ENCODE data around the gene PHLDB2. TPM values are rescaled to one million over a fixed set of nuclear protein-coding genes. Genes with fewer than 3 reads are reported as not detected.
A peak's percentile ranks its signal among the peaks of the same experiment; 100 is the strongest.

Gene PHLDB2
- total and polyA plus RNA-seq, 8 donors, result 10.6 to 149 (median 29.0) TPM

- Histone ChIP-seq H3K36me3 (peaks cover 0 to 3% (median 0%) of the 10 kb centered on the region in 4 donors), H3K9me3 (no peaks in the 10 kb centered on the region), H3K4me3 (no peak overlapping the region), H3K27ac (no peak overlapping the region), H3K27me3 (no peaks in the 10 kb centered on the region), H3K4me1 (peaks cover 7 to 32% (median 23%) of the 10 kb centered on the region in 4 donors)
- no peak for DNase-seq
- WGBS, 5 donors, result 66 to 87% (median 78%) methylated on average over 2 of the region's 2 CpGs
- intact Hi-C loops (cut with DNase I; ENCODE audit: low total_unique reads), result no loop called here
- no peak for TF ChIP-seq CTCF (IDR thresholded peaks at IDR 0.05)
- no peak for TF ChIP-seq EP300 (IDR thresholded peaks at IDR 0.05)
- no peak for TF ChIP-seq POLR2A (IDR thresholded peaks at IDR 0.05)
- no peak for TF ChIP-seq POLR2AphosphoS5 (IDR thresholded peaks at IDR 0.05)
These were observed 47.6 kb downstream of the PHLDB2 start for GRCh38 chr3:111906656-111907055.

DNA sequence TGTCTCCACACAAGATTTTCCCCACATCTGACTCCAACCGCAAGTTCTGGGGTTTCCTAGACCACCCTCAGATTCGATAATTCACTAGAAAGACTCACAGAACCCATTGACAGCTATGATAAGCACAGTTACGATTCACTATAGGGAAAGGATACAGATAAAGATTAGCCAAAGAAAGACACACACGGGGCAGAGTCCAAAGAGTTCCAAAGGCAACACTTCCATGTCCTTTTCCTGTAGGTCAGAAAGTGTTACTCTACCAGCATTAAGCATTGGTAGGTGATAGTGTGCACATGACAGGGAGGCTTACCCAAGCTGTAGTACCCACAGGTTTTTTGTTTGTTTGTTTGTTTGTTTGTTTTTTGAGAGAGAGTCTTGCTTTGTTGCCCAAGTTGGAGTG, 48.1 kb downstream of the PHLDB2 start:
- no peak overlapping the region for H3K27ac ChIP-seq
- no peaks in the 10 kb centered on the region for H3K27me3 ChIP-seq
- peaks cover 7 to 35% (median 26%) of the 10 kb centered on the region in 4 donors for H3K4me1 ChIP-seq
- no peak for DNase-seq
- 76 to 82% (median 81%) methylated on average over 4 of the region's 4 CpGs for WGBS, 5 donors
- H3K36me3 ChIP-seq, result peaks cover 0 to 3% (median 0%) of the 10 kb centered on the region in 4 donors
- H3K9me3 ChIP-seq, result no peaks in the 10 kb centered on the region
- H3K4me3 ChIP-seq, result no peak overlapping the region
- intact Hi-C loops (cut with DNase I; ENCODE audit: low total_unique reads), result no loop called here
- TF ChIP-seq EP300 (IDR thresholded peaks at IDR 0.05) (no peak), POLR2AphosphoS5 (IDR thresholded peaks at IDR 0.05) (no peak), POLR2A (IDR thresholded peaks at IDR 0.05) (no peak), CTCF (IDR thresholded peaks at IDR 0.05) (no peak)

- Histone ChIP-seq H3K27ac (peak overlapping the region in 2 of 5 donors; percentile 15 to 24), H3K9me3 (no peaks in the 10 kb centered on the region), H3K4me3 (no peak overlapping the region), H3K27me3 (no peaks in the 10 kb centered on the region), H3K4me1 (peaks cover 7 to 38% (median 16%) of the 10 kb centered on the region in 4 donors), H3K36me3 (peaks cover 0 to 24% (median 18%) of the 10 kb centered on the region in 4 donors)
- DNase-seq, result no peak
- no peak for TF ChIP-seq CTCF (IDR thresholded peaks at IDR 0.05)
- no peak for TF ChIP-seq POLR2AphosphoS5 (IDR thresholded peaks at IDR 0.05)
- TF ChIP-seq POLR2A (IDR thresholded peaks at IDR 0.05), result no peak
- TF ChIP-seq EP300 (IDR thresholded peaks at IDR 0.05), result no peak
- 4 to 12% (median 10%) methylated on average over 2 of the region's 2 CpGs for WGBS, 5 donors
- intact Hi-C loops (cut with DNase I; ENCODE audit: low total_unique reads), result no loop called here
These were observed 51.7 kb downstream of the PHLDB2 start for GRCh38 chr3:111910806-111911205.

- no peak for DNase-seq
- TF ChIP-seq EP300 (IDR thresholded peaks at IDR 0.05) (no peak), POLR2AphosphoS5 (IDR thresholded peaks at IDR 0.05) (no peak), POLR2A (IDR thresholded peaks at IDR 0.05) (no peak), CTCF (IDR thresholded peaks at IDR 0.05) (no peak)
- no peaks in the 10 kb centered on the region for H3K27me3 ChIP-seq
- intact Hi-C loops (cut with DNase I; ENCODE audit: low total_unique reads), result no loop called here
- no peak overlapping the region for H3K4me3 ChIP-seq
- peaks cover 7 to 41% (median 20%) of the 10 kb centered on the region in 4 donors for H3K4me1 ChIP-seq
- WGBS, 5 donors, result 65 to 92% (median 90%) methylated on average over 3 of the region's 3 CpGs
- peaks cover 0 to 30% (median 20%) of the 10 kb centered on the region in 4 donors for H3K36me3 ChIP-seq
- H3K27ac ChIP-seq, result peak overlapping the region in 1 of 5 donors; percentile 14
- no peaks in the 10 kb centered on the region for H3K9me3 ChIP-seq
These were observed 52.4 kb downstream of the PHLDB2 start for GRCh38 chr3:111911446-111911845.

All from stomach (tissue), 9 donors.